ENCODE data around the gene IARS1.
A peak's percentile ranks its signal among the peaks of the same experiment; 100 is the strongest.

Gene IARS1

GRCh38 chr9:92293452-92294296, at the start of gene IARS1:
Gene IARS1 (minus strand): TSS chr9:92293697. CDS start chr9:92289419, 4,278 bp downstream.
- peak; percentile 89 for DNase-seq

GRCh38 chr9:92342825-92343488, 49.5 kb upstream of the IARS1 start:
- no peak for DNase-seq

- DNase-seq = no peak
Observed at GRCh38 chr9:92341578-92341977, 48.1 kb upstream of the IARS1 start.

GRCh38 chr9:92333282-92333634, 39.8 kb upstream of the IARS1 start:
- DNase-seq = no peak

DNA sequence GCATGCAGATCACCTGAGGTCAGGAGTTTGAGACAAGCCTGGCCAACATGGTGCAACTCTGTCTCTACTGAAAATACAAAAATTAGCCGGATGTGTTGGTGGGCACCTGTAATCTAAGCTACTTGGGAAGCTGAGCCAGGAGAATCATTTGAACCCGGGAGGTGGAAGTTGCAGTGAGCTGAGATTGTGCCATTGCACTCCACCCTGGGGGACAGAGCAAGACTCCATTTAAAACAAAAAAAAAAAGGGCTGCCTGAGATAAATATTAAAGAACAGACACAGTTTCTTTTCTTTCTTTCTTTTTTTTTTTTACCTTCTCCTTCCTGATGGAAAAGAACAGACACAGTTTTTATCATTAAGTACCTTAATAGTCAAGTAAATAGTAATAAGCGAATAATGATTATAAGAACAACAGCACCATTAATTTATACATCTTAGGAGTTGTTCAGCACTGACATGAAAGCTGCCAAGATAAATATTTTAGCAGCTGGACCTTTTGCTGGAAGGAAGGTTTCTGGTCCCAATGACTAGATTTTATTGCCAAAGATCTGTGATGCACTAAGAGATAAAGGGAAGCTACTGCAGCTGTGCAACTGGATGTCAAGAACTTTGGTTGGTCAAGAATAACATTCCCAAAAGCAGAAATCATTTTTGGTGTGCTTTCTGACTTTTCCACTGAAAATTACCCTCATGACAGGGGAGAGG, 39.2 kb upstream of the IARS1 start:
- no peak for DNase-seq

GRCh38 chr9:92328225-92328624, 34.7 kb upstream of the IARS1 start:
- DNase-seq = no peak

GRCh38 chr9:92327283-92327850, 33.9 kb upstream of the IARS1 start:
- no peak for DNase-seq

DNA sequence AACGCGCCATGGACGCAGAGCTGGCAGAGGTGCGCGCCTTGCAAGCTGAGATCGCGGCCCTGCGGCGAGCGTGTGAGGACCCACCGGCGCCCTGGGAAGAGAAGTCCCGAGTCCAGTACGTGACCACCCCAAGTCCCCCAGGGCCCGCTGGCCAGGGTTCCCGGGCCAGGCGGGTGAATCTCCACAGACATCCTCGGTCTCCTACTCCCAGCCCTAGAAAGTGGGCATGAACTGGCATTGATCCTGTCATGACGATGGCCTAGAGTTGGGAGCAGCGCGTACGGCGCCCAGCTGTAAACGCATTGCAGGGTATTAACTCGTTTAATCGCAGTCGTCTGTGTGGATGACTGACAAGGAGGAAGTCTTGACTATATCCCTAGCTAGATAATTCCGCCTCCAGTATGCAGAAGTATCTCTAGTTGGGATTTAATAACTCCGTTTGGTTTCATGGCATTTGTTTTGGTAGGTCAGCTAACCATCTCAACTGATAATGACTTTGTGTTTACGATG, 32.5 kb upstream of the IARS1 start:
- no peak for DNase-seq

GRCh38 chr9:92325269-92325990, 31.9 kb upstream of the IARS1 start, which contains the start of the genes CENPP and NOL8:
Gene CENPP (plus strand): TSS chr9:92325953.
Gene NOL8 (minus strand): TSS chr9:92325350. CDS start chr9:92324161, 1,189 bp downstream.
- DNase-seq = peak; percentile 74

DNA sequence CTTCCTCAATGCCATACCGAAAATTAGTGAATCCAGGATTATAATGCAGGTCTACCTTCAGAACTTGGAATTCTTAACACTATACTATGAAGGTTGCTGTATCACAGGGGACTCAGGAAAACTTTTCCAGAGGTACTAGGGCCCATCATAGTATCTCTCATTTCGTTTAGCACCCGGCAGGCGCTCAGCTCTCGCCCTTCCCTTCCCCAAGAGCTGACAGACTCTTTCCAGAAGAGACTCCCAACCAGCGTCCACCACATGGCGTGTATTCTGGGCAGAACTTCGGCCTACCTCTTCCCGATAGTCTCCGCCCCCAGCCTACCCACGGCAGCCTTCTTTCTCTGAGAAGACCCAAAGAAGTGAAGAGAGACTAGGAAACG, 31.4 kb upstream of the IARS1 start:
- DNase-seq = peak; percentile 34

GRCh38 chr9:92324431-92324830, 30.9 kb upstream of the IARS1 start:
- no peak for DNase-seq

- DNase-seq = no peak
Observed at GRCh38 chr9:92315456-92315855, 22.0 kb upstream of the IARS1 start.

- no peak for DNase-seq
Observed at GRCh38 chr9:92313624-92314012, 20.1 kb upstream of the IARS1 start.

DNA sequence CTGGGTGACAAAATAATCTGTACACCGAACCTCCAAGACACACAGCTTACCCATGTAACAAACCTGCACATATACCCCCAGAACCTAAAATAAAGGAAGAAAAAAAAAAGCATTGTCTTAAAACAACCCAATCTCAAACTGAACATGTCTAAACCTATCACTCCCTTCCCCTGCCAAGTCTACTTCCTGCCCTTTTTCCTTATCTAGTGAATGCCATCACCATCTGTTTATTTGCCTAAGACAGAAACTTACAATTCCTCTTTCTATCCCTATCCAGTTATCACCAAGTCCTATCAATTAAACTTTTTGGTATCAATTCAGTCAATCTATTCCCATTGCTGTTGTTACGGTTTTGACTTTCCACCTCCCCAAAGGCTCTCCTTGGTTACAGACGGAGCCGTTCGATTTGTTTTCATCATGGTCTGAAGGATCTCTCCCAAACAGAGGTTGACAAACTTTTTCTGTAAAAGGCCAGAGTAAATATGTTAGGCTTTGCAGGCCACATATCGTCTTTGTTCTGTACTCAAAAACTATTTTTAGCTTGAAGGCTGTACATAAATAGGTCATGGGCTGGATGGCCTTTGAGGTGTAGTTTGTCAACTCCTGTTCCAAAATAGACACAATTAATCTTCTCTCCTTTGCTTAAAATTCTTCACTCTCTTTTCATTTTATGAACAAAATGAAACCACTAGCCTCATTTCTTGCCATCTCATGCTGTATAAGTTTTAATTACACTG, 19.6 kb upstream of the IARS1 start:
- DNase-seq = no peak

DNA sequence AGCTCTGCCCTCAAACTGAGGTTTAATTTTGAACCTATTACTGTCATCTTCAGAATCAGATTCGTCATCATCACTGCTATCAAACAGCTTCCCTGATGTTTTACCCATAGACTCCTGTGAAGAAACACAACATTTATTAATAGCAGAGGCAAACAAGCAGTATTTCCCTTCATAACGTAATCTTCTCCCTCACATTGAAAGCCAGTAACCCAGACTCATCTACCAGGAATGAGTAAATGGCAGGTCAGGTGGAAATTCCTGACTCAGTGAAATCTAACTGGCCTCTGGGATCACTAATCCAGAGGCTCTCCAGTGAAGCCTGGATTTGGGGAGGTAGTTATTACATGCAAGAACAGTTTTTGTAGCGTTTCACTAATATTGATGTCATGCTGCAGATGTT, 17.1 kb upstream of the IARS1 start:
- DNase-seq = no peak

- DNase-seq = no peak
Observed at GRCh38 chr9:92308893-92309292, 15.4 kb upstream of the IARS1 start.

GRCh38 chr9:92300936-92301335, 7.4 kb upstream of the IARS1 start:
- DNase-seq = no peak

- no peak for DNase-seq
Observed at GRCh38 chr9:92299116-92299515, 5.6 kb upstream of the IARS1 start.

GRCh38 chr9:92298036-92298435, 4.5 kb upstream of the IARS1 start:
- DNase-seq = no peak

DNA sequence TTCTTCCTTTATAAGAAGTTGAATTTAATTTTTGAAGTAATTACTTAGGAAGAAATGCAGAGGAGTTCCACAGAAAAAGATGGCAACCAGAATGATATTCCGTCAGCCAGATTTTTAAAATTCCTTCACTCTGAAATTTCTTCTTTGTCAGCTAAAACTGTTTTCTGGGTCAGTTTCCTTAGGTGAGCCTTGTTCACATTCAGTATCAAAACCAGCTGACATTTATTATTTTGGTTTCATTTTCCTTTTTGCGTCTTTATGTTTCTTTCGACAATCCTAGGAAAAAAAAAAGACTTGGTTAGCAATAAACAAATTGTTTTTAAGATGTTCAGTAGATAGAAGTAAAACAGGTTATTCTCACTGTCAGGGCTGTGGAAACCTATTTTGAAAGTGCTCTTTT, 4.1 kb upstream of the IARS1 start:
- no peak for DNase-seq

DNA sequence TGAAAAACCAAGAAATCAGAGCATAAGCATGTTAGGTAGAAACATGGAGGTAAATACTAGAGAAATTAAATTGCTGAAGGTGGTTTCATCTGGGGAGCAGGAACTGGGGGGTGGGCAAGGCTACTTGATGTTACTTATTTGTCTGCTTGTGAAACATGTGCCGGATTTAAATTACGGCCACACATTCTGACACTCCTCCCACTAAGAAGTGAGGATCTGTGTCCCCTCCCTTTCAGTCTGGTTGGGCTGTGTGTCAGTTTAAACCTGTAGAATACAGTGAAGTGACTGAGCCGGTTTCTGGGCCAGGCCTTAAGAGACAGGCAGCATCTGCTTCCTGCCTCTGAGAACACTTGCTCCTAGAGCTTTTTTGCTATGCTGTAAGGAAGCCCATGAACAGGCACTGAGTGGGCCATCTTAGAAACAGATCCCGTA, 2.3 kb upstream of the IARS1 start:
- peak; percentile 53 for DNase-seq
